Fibroblast of lung (primary cell): ENCODE data around the gene ASTN1.

Experiments used
- EZH2 ChIP-seq: IDR thresholded peaks from 2 replicates; pipeline ENCODE4 v1.5.1; 2012; ENCODE audit warnings: low read length, control low read depth, mild to moderate bottlenecking; ENCODE audit errors: missing control alignments
- TF ChIP-seq, protein P1 (sequence below), 2 donors: IDR thresholded peaks in 1 of 2; conservative IDR thresholded peaks in 1 of 2; 1 replicate in 1 of 2; 2 replicates in 1 of 2; pipeline ENCODE4 v1.5.1; 2011 to 2012; ENCODE audit warnings: low read length in 2 of 2, control low read depth in 1 of 2, inconsistent platforms in 1 of 2, low read depth in 1 of 2, mild to moderate bottlenecking in 1 of 2

DNA sequence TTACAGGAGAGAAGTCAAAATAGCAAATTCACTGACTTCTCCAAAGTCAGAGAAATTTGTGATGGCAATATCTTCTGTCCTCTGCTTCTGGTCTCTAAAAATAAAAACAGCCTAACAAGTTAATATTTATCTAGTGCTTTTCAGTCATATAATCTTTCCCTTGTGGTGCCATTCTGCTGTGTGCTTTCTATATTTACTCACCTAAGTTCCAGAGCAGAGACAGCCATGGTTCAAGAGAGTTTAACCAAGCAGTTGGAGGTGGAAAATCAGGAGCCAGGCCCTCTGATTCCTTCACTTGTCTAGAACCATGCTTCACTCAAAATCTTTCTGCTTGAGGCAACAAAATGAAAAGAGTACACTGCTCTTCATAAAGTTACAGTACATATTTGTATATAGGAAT is 45.6 kb upstream of the ASTN1 start:
- TF ChIP-seq, protein P1, sequence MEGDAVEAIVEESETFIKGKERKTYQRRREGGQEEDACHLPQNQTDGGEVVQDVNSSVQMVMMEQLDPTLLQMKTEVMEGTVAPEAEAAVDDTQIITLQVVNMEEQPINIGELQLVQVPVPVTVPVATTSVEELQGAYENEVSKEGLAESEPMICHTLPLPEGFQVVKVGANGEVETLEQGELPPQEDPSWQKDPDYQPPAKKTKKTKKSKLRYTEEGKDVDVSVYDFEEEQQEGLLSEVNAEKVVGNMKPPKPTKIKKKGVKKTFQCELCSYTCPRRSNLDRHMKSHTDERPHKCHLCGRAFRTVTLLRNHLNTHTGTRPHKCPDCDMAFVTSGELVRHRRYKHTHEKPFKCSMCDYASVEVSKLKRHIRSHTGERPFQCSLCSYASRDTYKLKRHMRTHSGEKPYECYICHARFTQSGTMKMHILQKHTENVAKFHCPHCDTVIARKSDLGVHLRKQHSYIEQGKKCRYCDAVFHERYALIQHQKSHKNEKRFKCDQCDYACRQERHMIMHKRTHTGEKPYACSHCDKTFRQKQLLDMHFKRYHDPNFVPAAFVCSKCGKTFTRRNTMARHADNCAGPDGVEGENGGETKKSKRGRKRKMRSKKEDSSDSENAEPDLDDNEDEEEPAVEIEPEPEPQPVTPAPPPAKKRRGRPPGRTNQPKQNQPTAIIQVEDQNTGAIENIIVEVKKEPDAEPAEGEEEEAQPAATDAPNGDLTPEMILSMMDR (conservative IDR thresholded peaks at IDR 0.05 in 1 of 2, IDR thresholded peaks at IDR 0.05 in 1 of 2; ENCODE audit: low read depth in 1 of 2, low read length in 2 of 2), result no peak
- no peak for TF ChIP-seq EZH2
